ENCODE measurements around the gene S100A9. TPM values are rescaled to one million over a fixed set of nuclear protein-coding genes. Genes with fewer than 3 reads are reported as not detected.

The S100A9 gene
- total and polyA plus RNA-seq, 2 experiments from 2014 or later = not detected

DNA sequence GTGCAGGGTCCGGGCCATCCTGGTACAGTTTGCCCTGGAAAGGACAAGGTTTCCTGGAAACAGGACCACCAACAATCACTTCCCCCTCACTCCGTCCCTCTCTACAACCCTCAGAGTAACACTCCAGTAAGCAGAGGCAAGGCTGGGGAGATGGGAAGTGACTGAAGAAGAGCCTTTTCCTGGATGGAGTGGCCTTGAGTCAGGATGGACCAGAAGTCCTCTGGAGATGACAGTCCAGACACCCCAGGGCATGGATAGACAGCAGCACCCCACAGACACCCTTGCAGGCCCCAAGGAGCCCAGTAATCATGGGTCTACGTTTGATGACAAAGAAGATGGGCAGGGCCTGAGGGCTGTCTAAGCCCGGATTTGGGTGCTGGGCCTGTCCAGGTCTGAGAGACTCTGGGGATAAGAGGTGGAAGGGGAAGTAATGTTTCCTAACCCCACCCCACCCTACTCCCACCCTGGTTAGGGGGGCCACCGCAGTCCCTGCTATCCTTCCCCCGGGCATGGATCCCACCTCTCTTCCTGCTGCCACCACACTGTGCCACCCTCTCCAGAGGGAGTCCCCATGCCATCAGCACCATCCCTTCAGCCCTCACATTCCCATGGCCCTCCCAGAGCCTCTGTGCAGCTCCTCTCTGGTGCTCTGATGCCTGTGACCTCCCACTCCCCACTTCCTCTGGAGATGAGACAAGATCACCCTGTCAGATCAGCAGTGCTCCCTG, 40.4 kb downstream of the S100A9 start (continued):
- TF ChIP-seq EZH2phosphoT487 (IDR thresholded peaks at IDR 0.05; ENCODE audit: unreplicated experiment) (no peak), CREB1 (CRISPR knock-in tag; IDR thresholded peaks at IDR 0.05; ENCODE audit: low read depth) (no peak), NANOG (IDR thresholded peaks at IDR 0.05; ENCODE audit: borderline replicate concordance) (no peak)
- TF ChIP-seq, protein P1, sequence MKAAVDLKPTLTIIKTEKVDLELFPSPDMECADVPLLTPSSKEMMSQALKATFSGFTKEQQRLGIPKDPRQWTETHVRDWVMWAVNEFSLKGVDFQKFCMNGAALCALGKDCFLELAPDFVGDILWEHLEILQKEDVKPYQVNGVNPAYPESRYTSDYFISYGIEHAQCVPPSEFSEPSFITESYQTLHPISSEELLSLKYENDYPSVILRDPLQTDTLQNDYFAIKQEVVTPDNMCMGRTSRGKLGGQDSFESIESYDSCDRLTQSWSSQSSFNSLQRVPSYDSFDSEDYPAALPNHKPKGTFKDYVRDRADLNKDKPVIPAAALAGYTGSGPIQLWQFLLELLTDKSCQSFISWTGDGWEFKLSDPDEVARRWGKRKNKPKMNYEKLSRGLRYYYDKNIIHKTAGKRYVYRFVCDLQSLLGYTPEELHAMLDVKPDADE (IDR thresholded peaks at IDR 0.05) = no peak
- TF ChIP-seq, protein P2, sequence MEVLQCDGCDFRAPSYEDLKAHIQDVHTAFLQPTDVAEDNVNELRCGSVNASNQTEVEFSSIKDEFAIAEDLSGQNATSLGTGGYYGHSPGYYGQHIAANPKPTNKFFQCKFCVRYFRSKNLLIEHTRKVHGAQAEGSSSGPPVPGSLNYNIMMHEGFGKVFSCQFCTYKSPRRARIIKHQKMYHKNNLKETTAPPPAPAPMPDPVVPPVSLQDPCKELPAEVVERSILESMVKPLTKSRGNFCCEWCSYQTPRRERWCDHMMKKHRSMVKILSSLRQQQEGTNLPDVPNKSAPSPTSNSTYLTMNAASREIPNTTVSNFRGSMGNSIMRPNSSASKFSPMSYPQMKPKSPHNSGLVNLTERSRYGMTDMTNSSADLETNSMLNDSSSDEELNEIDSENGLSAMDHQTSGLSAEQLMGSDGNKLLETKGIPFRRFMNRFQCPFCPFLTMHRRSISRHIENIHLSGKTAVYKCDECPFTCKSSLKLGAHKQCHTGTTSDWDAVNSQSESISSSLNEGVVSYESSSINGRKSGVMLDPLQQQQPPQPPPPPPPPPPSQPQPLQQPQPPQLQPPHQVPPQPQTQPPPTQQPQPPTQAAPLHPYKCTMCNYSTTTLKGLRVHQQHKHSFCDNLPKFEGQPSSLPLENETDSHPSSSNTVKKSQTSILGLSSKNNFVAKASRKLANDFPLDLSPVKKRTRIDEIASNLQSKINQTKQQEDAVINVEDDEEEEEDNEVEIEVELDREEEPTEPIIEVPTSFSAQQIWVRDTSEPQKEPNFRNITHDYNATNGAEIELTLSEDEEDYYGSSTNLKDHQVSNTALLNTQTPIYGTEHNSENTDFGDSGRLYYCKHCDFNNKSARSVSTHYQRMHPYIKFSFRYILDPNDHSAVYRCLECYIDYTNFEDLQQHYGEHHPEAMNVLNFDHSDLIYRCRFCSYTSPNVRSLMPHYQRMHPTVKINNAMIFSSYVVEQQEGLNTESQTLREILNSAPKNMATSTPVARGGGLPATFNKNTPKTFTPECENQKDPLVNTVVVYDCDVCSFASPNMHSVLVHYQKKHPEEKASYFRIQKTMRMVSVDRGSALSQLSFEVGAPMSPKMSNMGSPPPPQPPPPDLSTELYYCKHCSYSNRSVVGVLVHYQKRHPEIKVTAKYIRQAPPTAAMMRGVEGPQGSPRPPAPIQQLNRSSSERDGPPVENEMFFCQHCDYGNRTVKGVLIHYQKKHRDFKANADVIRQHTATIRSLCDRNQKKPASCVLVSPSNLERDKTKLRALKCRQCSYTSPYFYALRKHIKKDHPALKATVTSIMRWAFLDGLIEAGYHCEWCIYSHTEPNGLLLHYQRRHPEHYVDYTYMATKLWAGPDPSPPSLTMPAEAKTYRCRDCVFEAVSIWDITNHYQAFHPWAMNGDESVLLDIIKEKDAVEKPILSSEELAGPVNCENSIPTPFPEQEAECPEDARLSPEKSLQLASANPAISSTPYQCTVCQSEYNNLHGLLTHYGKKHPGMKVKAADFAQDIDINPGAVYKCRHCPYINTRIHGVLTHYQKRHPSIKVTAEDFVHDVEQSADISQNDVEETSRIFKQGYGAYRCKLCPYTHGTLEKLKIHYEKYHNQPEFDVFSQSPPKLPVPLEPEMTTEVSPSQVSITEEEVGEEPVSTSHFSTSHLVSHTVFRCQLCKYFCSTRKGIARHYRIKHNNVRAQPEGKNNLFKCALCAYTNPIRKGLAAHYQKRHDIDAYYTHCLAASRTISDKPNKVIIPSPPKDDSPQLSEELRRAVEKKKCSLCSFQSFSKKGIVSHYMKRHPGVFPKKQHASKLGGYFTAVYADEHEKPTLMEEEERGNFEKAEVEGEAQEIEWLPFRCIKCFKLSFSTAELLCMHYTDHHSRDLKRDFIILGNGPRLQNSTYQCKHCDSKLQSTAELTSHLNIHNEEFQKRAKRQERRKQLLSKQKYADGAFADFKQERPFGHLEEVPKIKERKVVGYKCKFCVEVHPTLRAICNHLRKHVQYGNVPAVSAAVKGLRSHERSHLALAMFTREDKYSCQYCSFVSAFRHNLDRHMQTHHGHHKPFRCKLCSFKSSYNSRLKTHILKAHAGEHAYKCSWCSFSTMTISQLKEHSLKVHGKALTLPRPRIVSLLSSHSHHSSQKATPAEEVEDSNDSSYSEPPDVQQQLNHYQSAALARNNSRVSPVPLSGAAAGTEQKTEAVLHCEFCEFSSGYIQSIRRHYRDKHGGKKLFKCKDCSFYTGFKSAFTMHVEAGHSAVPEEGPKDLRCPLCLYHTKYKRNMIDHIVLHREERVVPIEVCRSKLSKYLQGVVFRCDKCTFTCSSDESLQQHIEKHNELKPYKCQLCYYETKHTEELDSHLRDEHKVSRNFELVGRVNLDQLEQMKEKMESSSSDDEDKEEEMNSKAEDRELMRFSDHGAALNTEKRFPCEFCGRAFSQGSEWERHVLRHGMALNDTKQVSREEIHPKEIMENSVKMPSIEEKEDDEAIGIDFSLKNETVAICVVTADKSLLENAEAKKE (CRISPR knock-in tag; IDR thresholded peaks at IDR 0.05) = no peak

- Histone ChIP-seq H3K79me2 (replicated peaks; ENCODE audit: insufficient read depth) (no peaks in the 10 kb centered on the region), H3K27ac (ENCODE audit: low read depth) (no peak overlapping the region), H3K27me3 (ENCODE audit: insufficient read depth) (peaks cover 8% of the 10 kb centered on the region; the same call in 1 of the 2 replicates), H3F3A (replicated peaks; ENCODE audit: low read depth) (no peaks in the 10 kb centered on the region), H2AFZ (no peak overlapping the region), H4K20me1 (replicated peaks; ENCODE audit: insufficient read depth) (no peaks in the 10 kb centered on the region), H3K9me2 (ENCODE audit: insufficient read depth) (0 out of 2 replicates have a peak, but pooled peaks cover 3% of the 10 kb centered on the region), H3K4me1 (ENCODE audit: insufficient read depth) (no peaks in the 10 kb centered on the region), H3K36me3 (ENCODE audit: insufficient read depth) (no peaks in the 10 kb centered on the region), H3K4me3 (no peak overlapping the region), H3K4me2 (no peak overlapping the region)
- Mint-ChIP-seq H3K9me3 (peaks cover 4% of the 10 kb centered on the region), H3K27me3 (ENCODE audit: insufficient read depth, low read depth, poor library complexity) (peaks cover 16% of the 10 kb centered on the region), H3K27ac (no peak overlapping the region), H3K4me3 (no peak overlapping the region), H3K4me1 (peaks cover 11% of the 10 kb centered on the region; the same call in 2 of the 3 replicates), H3K36me3 (ENCODE audit: low read depth) (peaks cover under 1% of the 10 kb centered on the region; the same call in 2 of the 3 replicates)
- ATAC-seq (no peak), DNase-seq (ENCODE audit: low spot score) (no peak)
- TF ChIP-seq, protein P3, sequence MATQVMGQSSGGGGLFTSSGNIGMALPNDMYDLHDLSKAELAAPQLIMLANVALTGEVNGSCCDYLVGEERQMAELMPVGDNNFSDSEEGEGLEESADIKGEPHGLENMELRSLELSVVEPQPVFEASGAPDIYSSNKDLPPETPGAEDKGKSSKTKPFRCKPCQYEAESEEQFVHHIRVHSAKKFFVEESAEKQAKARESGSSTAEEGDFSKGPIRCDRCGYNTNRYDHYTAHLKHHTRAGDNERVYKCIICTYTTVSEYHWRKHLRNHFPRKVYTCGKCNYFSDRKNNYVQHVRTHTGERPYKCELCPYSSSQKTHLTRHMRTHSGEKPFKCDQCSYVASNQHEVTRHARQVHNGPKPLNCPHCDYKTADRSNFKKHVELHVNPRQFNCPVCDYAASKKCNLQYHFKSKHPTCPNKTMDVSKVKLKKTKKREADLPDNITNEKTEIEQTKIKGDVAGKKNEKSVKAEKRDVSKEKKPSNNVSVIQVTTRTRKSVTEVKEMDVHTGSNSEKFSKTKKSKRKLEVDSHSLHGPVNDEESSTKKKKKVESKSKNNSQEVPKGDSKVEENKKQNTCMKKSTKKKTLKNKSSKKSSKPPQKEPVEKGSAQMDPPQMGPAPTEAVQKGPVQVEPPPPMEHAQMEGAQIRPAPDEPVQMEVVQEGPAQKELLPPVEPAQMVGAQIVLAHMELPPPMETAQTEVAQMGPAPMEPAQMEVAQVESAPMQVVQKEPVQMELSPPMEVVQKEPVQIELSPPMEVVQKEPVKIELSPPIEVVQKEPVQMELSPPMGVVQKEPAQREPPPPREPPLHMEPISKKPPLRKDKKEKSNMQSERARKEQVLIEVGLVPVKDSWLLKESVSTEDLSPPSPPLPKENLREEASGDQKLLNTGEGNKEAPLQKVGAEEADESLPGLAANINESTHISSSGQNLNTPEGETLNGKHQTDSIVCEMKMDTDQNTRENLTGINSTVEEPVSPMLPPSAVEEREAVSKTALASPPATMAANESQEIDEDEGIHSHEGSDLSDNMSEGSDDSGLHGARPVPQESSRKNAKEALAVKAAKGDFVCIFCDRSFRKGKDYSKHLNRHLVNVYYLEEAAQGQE (IDR thresholded peaks at IDR 0.05; ENCODE audit: unreplicated experiment) = no peak
- TF ChIP-seq CTCF (conservative IDR thresholded peaks at IDR 0.05; ENCODE audit: low read depth in 2 of 2) (no peak), ZNF331 (CRISPR knock-in tag; IDR thresholded peaks at IDR 0.05; ENCODE audit: low read depth) (no peak), ZNF114 (CRISPR knock-in tag; IDR thresholded peaks at IDR 0.05) (no peak), STAT1 (IDR thresholded peaks at IDR 0.05; ENCODE audit: unreplicated experiment) (no peak), NANOG (IDR thresholded peaks at IDR 0.05; ENCODE audit: borderline replicate concordance) (no peak), JUNB (IDR thresholded peaks at IDR 0.05; ENCODE audit: unreplicated experiment) (no peak)
These were observed 41.9 kb downstream of the S100A9 start for GRCh38 chr1:153399401-153400055.
